GM12878 (cell line): ENCODE data around the gene HMGXB3. TPM values are rescaled to one million over a fixed set of nuclear protein-coding genes. Genes with fewer than 3 reads are reported as not detected.
A peak's percentile ranks its signal among the peaks of the same experiment; 100 is the strongest.

Experiments used
- ATAC-seq: fragments of 200-7000 bp; cut with Tn5 transposase; 3 replicates; pipeline ENCODE4 v1.9.1; 2020; ENCODE audit warnings: mild to moderate bottlenecking, moderate library complexity
- BruUV-seq: library from RNA; stranded (reverse); fragments of 400-500 nt; replicated peaks from 2 replicates; lab custom pipeline; 2021; lab: Mats Ljungman, UMichigan
- CTCF ChIA-PET: fragments of 300-600 bp; sonication (Branson Sonifier 250); formaldehyde crosslinking; extraction: SDS; loops from one replicate; lab custom pipeline; 2021; ENCODE audit warnings: inconsistent platforms; lab: Yijun Ruan, JAX
- POLR2A ChIA-PET: fragments of 350-600 bp; formaldehyde crosslinking; extraction: SDS; loops from one replicate; lab custom pipeline; 2021; ENCODE audit warnings: inconsistent platforms; lab: Charles Lee
- RAD21 ChIA-PET: fragments of 300-600 bp; sonication (Branson Sonifier 250); formaldehyde crosslinking; loops from one replicate; lab custom pipeline; 2023; ENCODE audit warnings: antibody characterized with exemption; ENCODE audit not compliant: unreplicated experiment; lab: Charles Lee
- SMC1A ChIA-PET: fragments of 300-600 bp; sonication (Branson Sonifier 250); formaldehyde crosslinking; loops from one replicate; lab custom pipeline; 2023; ENCODE audit not compliant: unreplicated experiment, uncharacterized antibody; lab: Charles Lee
- DNase-seq: peaks from one replicate; pipeline ENCODE4 v3.0.0-alpha.2; 2011; ENCODE audit warnings: low read depth, low spot score
- FAIRE-seq: peaks from 3 replicates; lab custom pipeline; 2011; peaks lifted over from hg19 to GRCh38; lab: Jason Lieb, UNC
- H2AFZ ChIP-seq: 2 replicates; pipeline ENCODE4 v1.6.0; 2011; ENCODE audit warnings: low read depth, low read length, control low read depth; ENCODE audit not compliant: control insufficient read depth
- H3K27ac ChIP-seq: 2 replicates; pipeline ENCODE4 v1.5.1; 2011; ENCODE audit warnings: control low read depth; ENCODE audit not compliant: control insufficient read depth, insufficient read depth
- H3K27me3 ChIP-seq, 2 experiments: replicated peaks in 1 of 2; 2 replicates each; pipeline versions ENCODE4 v1.6.0 to v1.6.1; 2011; ENCODE audit warnings: low read length in 1 of 2; ENCODE audit not compliant: control insufficient read depth in 2 of 2, insufficient read depth in 2 of 2
- H3K36me3 ChIP-seq, 2 experiments: 2 replicates each; pipeline ENCODE4 v1.5.1; 2011; ENCODE audit warnings: low read length in 1 of 2; ENCODE audit not compliant: control insufficient read depth in 2 of 2, insufficient read depth in 2 of 2
- H3K4me1 ChIP-seq: 2 replicates; pipeline ENCODE4 v1.6.1; 2011; ENCODE audit warnings: mild to moderate bottlenecking, low read length, moderate library complexity, mixed read lengths; ENCODE audit not compliant: control insufficient read depth, insufficient read depth
- H3K4me2 ChIP-seq: 2 replicates; pipeline ENCODE4 v1.6.0; 2011; ENCODE audit warnings: control low read depth; ENCODE audit not compliant: control insufficient read depth, insufficient read depth
- H3K4me3 ChIP-seq: fragments of 200-600 bp; sonication (generic); 2 replicates; pipeline ENCODE4 v1.5.1; 2016
- H3K79me2 ChIP-seq: 2 replicates; pipeline ENCODE4 v1.6.0; 2011; ENCODE audit warnings: low read length; ENCODE audit not compliant: control insufficient read depth, insufficient read depth
- H3K9ac ChIP-seq: 2 replicates; pipeline ENCODE4 v1.8.0; 2011; ENCODE audit warnings: low read length, control low read depth, mixed read lengths; ENCODE audit not compliant: control insufficient read depth, insufficient read depth
- H3K9me3 ChIP-seq: replicated peaks from 3 replicates; pipeline ENCODE4 v1.5.1; 2011; ENCODE audit warnings: mild to moderate bottlenecking, low read length; ENCODE audit not compliant: control insufficient read depth, insufficient read depth
- H4K20me1 ChIP-seq: 2 replicates; pipeline ENCODE4 v1.6.0; 2011; ENCODE audit not compliant: control insufficient read depth, insufficient read depth
- CBX3 ChIP-seq: fragments of 200-600 bp; sonication (generic); IDR thresholded peaks from 2 replicates; pipeline ENCODE4 v1.6.1; 2016; ENCODE audit warnings: low read depth, borderline replicate concordance
- EGR1 ChIP-seq, 2 experiments: IDR thresholded peaks; 1 replicate in 1 of 2; 2 replicates in 1 of 2; pipeline ENCODE4 v1.6.1; 2011 to 2012; ENCODE audit warnings: low read depth in 2 of 2, low read length in 2 of 2, borderline replicate concordance in 1 of 2, mild to moderate bottlenecking in 1 of 2, moderate library complexity in 1 of 2
- EP300 ChIP-seq, 2 experiments: fragments of 150-350 bp in 1 of 2; IDR thresholded peaks; 2 replicates each; pipeline ENCODE4 v1.6.1; 2011 to 2012; ENCODE audit warnings: low read depth in 2 of 2, low read length in 2 of 2, borderline replicate concordance in 1 of 2, improper control_type of control experiment in 1 of 2, inconsistent platforms in 1 of 2; ENCODE audit not compliant: control insufficient read depth in 1 of 2
- HDGF ChIP-seq: fragments of 450-650 bp; IDR thresholded peaks from 2 replicates; pipeline ENCODE4 v1.6.1; 2016; ENCODE audit warnings: antibody characterized with exemption
- KAT2A ChIP-seq: conservative IDR thresholded peaks from 2 replicates; pipeline ENCODE4 v1.6.1; 2011; ENCODE audit warnings: low read depth, low read length; ENCODE audit not compliant: control insufficient read depth
- RAD21 ChIP-seq: IDR thresholded peaks from 2 replicates; pipeline ENCODE4 v1.6.1; 2011; ENCODE audit warnings: mild to moderate bottlenecking, low read depth, low read length, moderate library complexity; ENCODE audit not compliant: insufficient read depth
- RCOR1 ChIP-seq: conservative IDR thresholded peaks from 2 replicates; pipeline ENCODE4 v1.6.1; 2012; ENCODE audit warnings: low read depth, low read length, improper control_type of control experiment
- SMARCA5 ChIP-seq: fragments of 450-650 bp; IDR thresholded peaks from 2 replicates; pipeline ENCODE4 v1.6.1; 2017; ENCODE audit warnings: mild to moderate bottlenecking
- WRNIP1 ChIP-seq: IDR thresholded peaks from 2 replicates; pipeline ENCODE4 v1.6.1; 2011; ENCODE audit warnings: low read depth, low read length, improper control_type of control experiment, borderline replicate concordance
- YY1 ChIP-seq: IDR thresholded peaks from 2 replicates; pipeline ENCODE4 v1.6.1; 2011; ENCODE audit warnings: low read depth, mild to moderate bottlenecking, low read length
- WGBS: methylation state at CpG from one replicate; pipeline ENCODE4 v1.1.6; 2016; ENCODE audit warnings: low lambda C conversion rate; ENCODE audit not compliant: insufficient replicate concordance, insufficient coverage; ENCODE audit errors: missing lambda C conversion rate; 5-methylcytosine and 5-hydroxymethylcytosine counted together
- in situ Hi-C: fragments of 300-500 bp; cut with MboI; formaldehyde crosslinking; loops from 9 replicates; pipeline ENCODE4 v1.14.3; 2018; ENCODE audit warnings: mixed read lengths
- intact Hi-C: fragments of 100-400 bp; cut with micrococcal nuclease; formaldehyde crosslinking; loops from one replicate; pipeline ENCODE4 v1.14.2; 2022; ENCODE audit not compliant: unreplicated experiment
- polyA plus RNA-seq, 11 experiments: library from polyadenylated mRNA; depleted of rRNA in 4 of 11; unstranded in 6 of 11; stranded (reverse) in 5 of 11; fragments of >200 nt; fragmentation: Nextera tagmentation in 4 of 11; fragmentation: Illumina TruSeq in 1 of 11; extraction: Ambion mirVana in 4 of 11; extraction: Trizol in 1 of 11; gene quantifications; 1 replicate in 1 of 11; 2 replicates in 10 of 11; pipeline versions ENCODE4 v1.2.1 to v1.2.3, GENCODE V29; 2011 to 2016; ENCODE audit warnings: inconsistent platforms in 2 of 11, missing spikeins in 2 of 11, low read depth in 1 of 11
- total RNA-seq, 4 experiments: library from RNA; depleted of rRNA in 3 of 4; stranded (reverse); fragments of >200 nt in 3 of 4; fragmentation: Illumina TruSeq in 1 of 4; extraction: Trizol in 1 of 4; gene quantifications; 2 replicates each; pipeline versions ENCODE4 v1.2.1 to v1.2.3, GENCODE V29; 2013 to 2021
- TF ChIP-seq, protein P1 (sequence below): fragments of 450-650 bp; IDR thresholded peaks from 2 replicates; pipeline ENCODE4 v1.6.1; 2016; ENCODE audit warnings: mild to moderate bottlenecking
- TF ChIP-seq, protein P2 (sequence below), 3 experiments: IDR thresholded peaks in 2 of 3; conservative IDR thresholded peaks in 1 of 3; 2 replicates each; pipeline ENCODE4 v1.5.1; 2011; ENCODE audit warnings: low read depth in 3 of 3, low read length in 3 of 3, mild to moderate bottlenecking in 3 of 3, control low read depth in 2 of 3, moderate library complexity in 2 of 3, inconsistent platforms in 1 of 3, mixed read lengths in 1 of 3; ENCODE audit not compliant: control insufficient read depth in 2 of 3, insufficient read depth in 1 of 3; ENCODE audit errors: extremely low read depth in 1 of 3

HMGXB3 gene
- total and polyA plus RNA-seq, 10 of the 15 experiments (the other 5 are each of a cell fraction or from before 2014, with no cell fraction given) = 1.00 to 42.2 (median 28.1) TPM

DNA sequence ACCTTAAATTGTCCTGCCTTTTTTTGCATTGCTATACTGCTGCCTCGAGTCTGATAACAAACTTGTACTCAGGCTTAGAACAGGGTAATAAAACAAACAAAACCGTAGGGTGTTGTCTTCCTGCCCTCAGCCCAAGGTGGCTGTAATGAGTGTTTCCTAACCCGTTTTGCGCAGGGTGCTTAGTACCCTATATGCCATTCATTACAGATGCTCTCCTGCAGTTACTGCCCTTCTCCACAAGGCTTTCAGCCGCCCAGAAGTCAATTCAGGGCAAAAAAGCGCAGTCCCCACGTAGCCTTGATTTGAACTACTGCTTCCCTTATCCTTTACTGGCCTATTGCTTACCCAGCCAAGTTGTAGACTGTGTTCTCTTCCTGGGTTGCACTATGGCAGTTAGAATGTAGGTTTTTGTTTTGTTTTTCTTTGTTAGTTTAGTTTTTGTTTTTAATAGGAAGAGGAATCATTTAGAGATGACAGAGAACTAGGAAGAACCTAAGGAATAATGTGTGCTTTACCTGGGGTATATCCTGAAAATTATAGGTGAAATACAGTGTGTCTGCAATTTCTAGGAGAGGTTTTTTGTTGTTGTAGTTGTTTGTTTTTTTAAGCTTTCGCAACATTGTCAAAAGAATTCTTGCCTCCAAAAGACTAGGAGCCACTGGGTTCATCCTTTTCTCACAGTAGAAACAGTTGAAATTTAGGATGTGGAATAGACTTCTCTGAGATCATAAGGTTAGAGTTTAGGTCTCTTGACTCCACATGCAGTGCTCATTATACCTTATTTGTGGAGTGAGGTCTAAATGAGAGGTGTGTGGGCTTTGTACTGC lies 1.3 kb downstream of the HMGXB3 start:
- FAIRE-seq (peak; percentile 62), DNase-seq (peak; percentile 56), ATAC-seq (peak; percentile 79)
- H3K36me3 ChIP-seq = peaks cover 1 to 14% of the 10 kb centered on the region in 2 experiments; a peak in 1 of 4 replicates
- BruUV-seq = TSS peak; percentile 59
- 15% methylated on average over 8 of the region's 8 CpGs for WGBS
- no peaks in the 10 kb centered on the region for H3K9me3 ChIP-seq
- POLR2A ChIA-PET = no interaction called here
- H2AFZ ChIP-seq = no peak overlapping the region
- in situ Hi-C loops = no loop called here
- intact Hi-C loops = loop anchor here (2.0 kb wide), 1 partner anchor 41 kb away; the partner anchor contains the start of gene SLC26A2
- peak overlapping the region; percentile 96 for H3K9ac ChIP-seq
- peak overlapping the region; percentile 81 for H3K4me2 ChIP-seq
- SMC1A ChIA-PET = interaction anchor here (0.9 to 1.5 kb wide), 2 partner anchors 11 to 14 kb away, joined by 3 to 7 read pairs; no protein-coding TSS in a partner anchor
- peak overlapping the region; percentile 98 for H3K4me3 ChIP-seq
- CTCF ChIA-PET = interaction anchor here (0.6 to 1.1 kb wide), 4 partner anchors 44 to 168 kb away, joined by 3 to 4 read pairs (median 3); no protein-coding TSS in a partner anchor
- H3K4me1 ChIP-seq = 0 out of 2 replicates have a peak, but pooled peaks cover 3% of the 10 kb centered on the region
- RAD21 ChIA-PET = interaction anchor here (1.0 to 1.1 kb wide), 2 partner anchors 8 to 33 kb away, joined by 3 read pairs; no protein-coding TSS in a partner anchor
- H3K27me3 ChIP-seq = no peaks in the 10 kb centered on the region
- TF ChIP-seq SMARCA5 (0 out of 2 replicates have a peak, but pooled peaks have one; percentile 43), YY1 (0 out of 2 replicates have a peak, but pooled peaks have one; percentile 15), RCOR1 (no peak), HDGF (0 out of 2 replicates have a peak, but pooled peaks have one; percentile 25), RAD21 (peak; percentile 33; the same call in 1 of the 2 replicates), KAT2A (no peak), WRNIP1 (0 out of 2 replicates have a peak, but pooled peaks have one; percentile 24), EP300 (IDR thresholded peaks at IDR 0.05; ENCODE audit: borderline replicate concordance in 1 of 2, control insufficient read depth in 1 of 2, low read depth in 2 of 2, low read length in 2 of 2) (0 out of 4 replicates have a peak, but pooled peaks of 1 of the 2 experiments have one; percentile 33), CBX3 (no peak), EGR1 (IDR thresholded peaks at IDR 0.05; ENCODE audit: borderline replicate concordance in 1 of 2, low read depth in 2 of 2, low read length in 2 of 2) (no peak)
- TF ChIP-seq, protein P1, sequence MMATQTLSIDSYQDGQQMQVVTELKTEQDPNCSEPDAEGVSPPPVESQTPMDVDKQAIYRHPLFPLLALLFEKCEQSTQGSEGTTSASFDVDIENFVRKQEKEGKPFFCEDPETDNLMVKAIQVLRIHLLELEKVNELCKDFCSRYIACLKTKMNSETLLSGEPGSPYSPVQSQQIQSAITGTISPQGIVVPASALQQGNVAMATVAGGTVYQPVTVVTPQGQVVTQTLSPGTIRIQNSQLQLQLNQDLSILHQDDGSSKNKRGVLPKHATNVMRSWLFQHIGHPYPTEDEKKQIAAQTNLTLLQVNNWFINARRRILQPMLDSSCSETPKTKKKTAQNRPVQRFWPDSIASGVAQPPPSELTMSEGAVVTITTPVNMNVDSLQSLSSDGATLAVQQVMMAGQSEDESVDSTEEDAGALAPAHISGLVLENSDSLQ = peak; percentile 55; the same call in 1 of the 2 replicates
- TF ChIP-seq, protein P2, sequence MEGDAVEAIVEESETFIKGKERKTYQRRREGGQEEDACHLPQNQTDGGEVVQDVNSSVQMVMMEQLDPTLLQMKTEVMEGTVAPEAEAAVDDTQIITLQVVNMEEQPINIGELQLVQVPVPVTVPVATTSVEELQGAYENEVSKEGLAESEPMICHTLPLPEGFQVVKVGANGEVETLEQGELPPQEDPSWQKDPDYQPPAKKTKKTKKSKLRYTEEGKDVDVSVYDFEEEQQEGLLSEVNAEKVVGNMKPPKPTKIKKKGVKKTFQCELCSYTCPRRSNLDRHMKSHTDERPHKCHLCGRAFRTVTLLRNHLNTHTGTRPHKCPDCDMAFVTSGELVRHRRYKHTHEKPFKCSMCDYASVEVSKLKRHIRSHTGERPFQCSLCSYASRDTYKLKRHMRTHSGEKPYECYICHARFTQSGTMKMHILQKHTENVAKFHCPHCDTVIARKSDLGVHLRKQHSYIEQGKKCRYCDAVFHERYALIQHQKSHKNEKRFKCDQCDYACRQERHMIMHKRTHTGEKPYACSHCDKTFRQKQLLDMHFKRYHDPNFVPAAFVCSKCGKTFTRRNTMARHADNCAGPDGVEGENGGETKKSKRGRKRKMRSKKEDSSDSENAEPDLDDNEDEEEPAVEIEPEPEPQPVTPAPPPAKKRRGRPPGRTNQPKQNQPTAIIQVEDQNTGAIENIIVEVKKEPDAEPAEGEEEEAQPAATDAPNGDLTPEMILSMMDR (IDR thresholded peaks at IDR 0.05 in 2 of 3, conservative IDR thresholded peaks at IDR 0.05 in 1 of 3; ENCODE audit: control insufficient read depth in 2 of 3, extremely low read depth in 1 of 3, insufficient read depth in 1 of 3, low read depth in 3 of 3, low read length in 3 of 3) = peak; percentile 49 to 69 (median 68)
- peaks cover 54% of the 10 kb centered on the region for H3K79me2 ChIP-seq
- H4K20me1 ChIP-seq = no peaks in the 10 kb centered on the region
- peak overlapping the region; percentile 92 for H3K27ac ChIP-seq
